IPS-20b (cell line): Measurements from ENCODE around the gene PKIG.

Source experiments
- H3K27ac ChIP-seq: one replicate; pipeline ENCODE4 v1.5.1; 2013; ENCODE audit warnings: low read length
- H3K27me3 ChIP-seq: 2 replicates; pipeline ENCODE4 v1.6.1; 2013; ENCODE audit warnings: mild to moderate bottlenecking, low read length, inconsistent platforms; ENCODE audit not compliant: insufficient read depth
- H3K36me3 ChIP-seq: 2 replicates; pipeline ENCODE4 v1.6.1; 2013; ENCODE audit warnings: low read depth, mild to moderate bottlenecking, inconsistent platforms, low read length, moderate library complexity; ENCODE audit not compliant: insufficient read depth
- H3K4me1 ChIP-seq: 2 replicates; pipeline ENCODE4 v1.6.1; 2013; ENCODE audit warnings: mild to moderate bottlenecking, control low read depth, inconsistent platforms, low read length, moderate library complexity; ENCODE audit not compliant: insufficient read depth
- H3K4me3 ChIP-seq: 2 replicates; pipeline ENCODE4 v1.5.1; 2013; ENCODE audit warnings: mild to moderate bottlenecking, low read length, inconsistent platforms
- H3K9ac ChIP-seq: 2 replicates; pipeline ENCODE4 v1.6.1; 2013; ENCODE audit warnings: low read depth, mild to moderate bottlenecking, inconsistent platforms, low read length, moderate library complexity
- H3K9me3 ChIP-seq: 2 replicates; pipeline ENCODE4 v1.6.1; 2013; ENCODE audit warnings: mild to moderate bottlenecking, low read depth, low read length, inconsistent platforms; ENCODE audit not compliant: insufficient read depth

Gene PKIG

GRCh38 chr20:44622501-44623270 lies 40.3 kb downstream of the PKIG start:
- H3K4me3 ChIP-seq, result no peak overlapping the region
- no peak overlapping the region for H3K27ac ChIP-seq
- H3K9ac ChIP-seq, result no peak overlapping the region
- H3K36me3 ChIP-seq, result peaks cover 33% of the 10 kb centered on the region
- H3K27me3 ChIP-seq, result peaks cover 32% of the 10 kb centered on the region
- no peaks in the 10 kb centered on the region for H3K9me3 ChIP-seq
- peaks cover 5% of the 10 kb centered on the region; the same call in 1 of the 2 replicates for H3K4me1 ChIP-seq

- no peaks in the 10 kb centered on the region for H3K9me3 ChIP-seq
- no peaks in the 10 kb centered on the region for H3K4me1 ChIP-seq
- H3K36me3 ChIP-seq, result peaks cover 24% of the 10 kb centered on the region
- no peak overlapping the region for H3K27ac ChIP-seq
- no peak overlapping the region for H3K9ac ChIP-seq
- peaks cover 21% of the 10 kb centered on the region; the same call in 1 of the 2 replicates for H3K27me3 ChIP-seq
- H3K4me3 ChIP-seq, result no peak overlapping the region
Measured at GRCh38 chr20:44624152-44624551, 41.8 kb downstream of the PKIG start.

GRCh38 chr20:44624743-44625271 lies 42.4 kb downstream of the PKIG start:
- Histone ChIP-seq H3K4me3 (no peak overlapping the region), H3K27ac (no peak overlapping the region), H3K9me3 (no peaks in the 10 kb centered on the region), H3K36me3 (peaks cover 18% of the 10 kb centered on the region), H3K4me1 (0 out of 2 replicates have a peak, but pooled peaks cover under 1% of the 10 kb centered on the region), H3K27me3 (peaks cover 15% of the 10 kb centered on the region; the same call in 1 of the 2 replicates), H3K9ac (no peak overlapping the region)

GRCh38 chr20:44625361-44625760 lies 43.0 kb downstream of the PKIG start:
- H3K27me3 ChIP-seq, result peaks cover 9% of the 10 kb centered on the region; the same call in 1 of the 2 replicates
- no peaks in the 10 kb centered on the region for H3K9me3 ChIP-seq
- no peak overlapping the region for H3K4me3 ChIP-seq
- H3K27ac ChIP-seq, result no peak overlapping the region
- H3K36me3 ChIP-seq, result peaks cover 12% of the 10 kb centered on the region
- H3K9ac ChIP-seq, result no peak overlapping the region
- 0 out of 2 replicates have a peak, but pooled peaks cover 5% of the 10 kb centered on the region for H3K4me1 ChIP-seq

- Histone ChIP-seq H3K4me1 (0 out of 2 replicates have a peak, but pooled peaks cover 5% of the 10 kb centered on the region), H3K9ac (no peak overlapping the region), H3K27ac (no peak overlapping the region), H3K9me3 (no peaks in the 10 kb centered on the region), H3K36me3 (peaks cover 4% of the 10 kb centered on the region; the same call in 1 of the 2 replicates), H3K27me3 (no peaks in the 10 kb centered on the region; the same call in 1 of the 2 replicates), H3K4me3 (no peak overlapping the region)
Measured at GRCh38 chr20:44626278-44626677, 43.9 kb downstream of the PKIG start.

GRCh38 chr20:44627364-44628010 lies 45.1 kb downstream of the PKIG start:
- no peak overlapping the region for H3K27ac ChIP-seq

GRCh38 chr20:44629017-44629385 lies 46.6 kb downstream of the PKIG start:
- Histone ChIP-seq H3K27me3 (no peaks in the 10 kb centered on the region; the same call in 1 of the 2 replicates), H3K4me3 (no peak overlapping the region), H3K9ac (no peak overlapping the region), H3K36me3 (no peaks in the 10 kb centered on the region), H3K27ac (no peak overlapping the region), H3K4me1 (0 out of 2 replicates have a peak, but pooled peaks cover 5% of the 10 kb centered on the region), H3K9me3 (no peaks in the 10 kb centered on the region)

More at GRCh38 chr20:44627364-44628010, 45.1 kb downstream of the PKIG start:
- H3K4me1 ChIP-seq, result 0 out of 2 replicates have a peak, but pooled peaks cover 5% of the 10 kb centered on the region
- H3K9ac ChIP-seq, result no peak overlapping the region
- no peaks in the 10 kb centered on the region; the same call in 1 of the 2 replicates for H3K36me3 ChIP-seq
- no peaks in the 10 kb centered on the region; the same call in 1 of the 2 replicates for H3K27me3 ChIP-seq
- no peak overlapping the region for H3K4me3 ChIP-seq
- H3K9me3 ChIP-seq, result no peaks in the 10 kb centered on the region

- H3K27ac ChIP-seq, result no peak overlapping the region
- H3K36me3 ChIP-seq, result no peaks in the 10 kb centered on the region; the same call in 1 of the 2 replicates
- H3K4me1 ChIP-seq, result 0 out of 2 replicates have a peak, but pooled peaks cover 5% of the 10 kb centered on the region
- H3K9ac ChIP-seq, result no peak overlapping the region
- H3K4me3 ChIP-seq, result no peak overlapping the region
- H3K27me3 ChIP-seq, result no peaks in the 10 kb centered on the region
- H3K9me3 ChIP-seq, result no peaks in the 10 kb centered on the region
Measured at GRCh38 chr20:44629542-44629941, 47.2 kb downstream of the PKIG start.

- Histone ChIP-seq H3K27me3 (no peaks in the 10 kb centered on the region), H3K27ac (no peak overlapping the region), H3K4me1 (0 out of 2 replicates have a peak, but pooled peaks cover 5% of the 10 kb centered on the region), H3K9ac (no peak overlapping the region), H3K4me3 (no peak overlapping the region), H3K9me3 (no peaks in the 10 kb centered on the region), H3K36me3 (peaks cover 5% of the 10 kb centered on the region; the same call in 1 of the 2 replicates)
Measured at GRCh38 chr20:44630297-44630696, 47.9 kb downstream of the PKIG start.

- no peaks in the 10 kb centered on the region for H3K27me3 ChIP-seq
- H3K9ac ChIP-seq, result no peak overlapping the region
- no peak overlapping the region for H3K4me3 ChIP-seq
- peaks cover 6% of the 10 kb centered on the region; the same call in 1 of the 2 replicates for H3K36me3 ChIP-seq
- H3K27ac ChIP-seq, result no peak overlapping the region
- no peaks in the 10 kb centered on the region for H3K9me3 ChIP-seq
- 0 out of 2 replicates have a peak, but pooled peaks cover 5% of the 10 kb centered on the region for H3K4me1 ChIP-seq
Measured at GRCh38 chr20:44632103-44632752, 49.8 kb downstream of the PKIG start.

- no peak overlapping the region for H3K9ac ChIP-seq
- peaks cover 6% of the 10 kb centered on the region; the same call in 1 of the 2 replicates for H3K36me3 ChIP-seq
- 0 out of 2 replicates have a peak, but pooled peaks cover 5% of the 10 kb centered on the region for H3K4me1 ChIP-seq
- no peaks in the 10 kb centered on the region for H3K9me3 ChIP-seq
- no peak overlapping the region for H3K27ac ChIP-seq
- H3K4me3 ChIP-seq, result no peak overlapping the region
- no peaks in the 10 kb centered on the region for H3K27me3 ChIP-seq
Measured at GRCh38 chr20:44633187-44633810, 50.9 kb downstream of the PKIG start.
